Kidney (tissue), 14 donors: ENCODE results near the gene UPP2. TPM values are rescaled to one million over a fixed set of nuclear protein-coding genes. Genes with fewer than 3 reads are reported as not detected.

Experiments
- DNase-seq, 5 donors: peaks; one replicate each; pipeline ENCODE4 v3.0.0-alpha.2; 2013 to 2020
- FAIRE-seq: peaks from 2 replicates; lab custom pipeline; 2012; peaks lifted over from hg19 to GRCh38; lab: Jason Lieb, UNC
- H3K27ac ChIP-seq, 2 donors: one replicate each; pipeline ENCODE4 v1.7.0; 2013; ENCODE audit warnings: low read depth in 2 of 2, low read length in 2 of 2, inconsistent platforms in 1 of 2
- H3K27me3 ChIP-seq: one replicate; pipeline ENCODE4 v1.7.1; 2013; ENCODE audit warnings: low read length, inconsistent platforms; ENCODE audit not compliant: control insufficient read depth, insufficient read depth
- H3K36me3 ChIP-seq, 3 donors: one replicate each; pipeline versions ENCODE4 v1.7.0 to v1.7.1; 2013; ENCODE audit warnings: low read length in 3 of 3, control low read depth in 1 of 3, inconsistent platforms in 1 of 3; ENCODE audit not compliant: insufficient read depth in 3 of 3, control insufficient read depth in 2 of 3
- H3K4me1 ChIP-seq, 3 donors: one replicate each; pipeline versions ENCODE4 v1.7.0 to v1.7.1; 2013; ENCODE audit warnings: low read length in 3 of 3, inconsistent platforms in 1 of 3, low read depth in 1 of 3; ENCODE audit not compliant: control insufficient read depth in 2 of 3, insufficient read depth in 2 of 3
- H3K4me3 ChIP-seq, 3 donors: one replicate each; pipeline versions ENCODE4 v1.7.0 to v1.8.1; 2013; ENCODE audit warnings: low read length in 3 of 3, control low read depth in 1 of 3, inconsistent platforms in 1 of 3
- H3K9ac ChIP-seq, 3 donors: one replicate each; pipeline versions ENCODE4 v1.7.0 to v1.7.1; 2013; ENCODE audit warnings: low read length in 3 of 3, control low read depth in 1 of 3, inconsistent platforms in 1 of 3
- H3K9me3 ChIP-seq, 3 donors: one replicate each; pipeline versions ENCODE4 v1.7.0 to v1.7.1; 2013; ENCODE audit warnings: low read length in 3 of 3, control low read depth in 1 of 3, inconsistent platforms in 1 of 3; ENCODE audit not compliant: control insufficient read depth in 2 of 3, insufficient read depth in 1 of 3
- CTCF ChIP-seq: IDR thresholded peaks from 3 replicates; pipeline ENCODE4 v1.5.1; 2012; ENCODE audit warnings: mild to moderate bottlenecking, moderate library complexity, borderline replicate concordance; ENCODE audit not compliant: insufficient read depth; ENCODE audit errors: extremely low read depth
- intact Hi-C: fragments of 100-400 bp; cut with DNase I; formaldehyde crosslinking; loops from one replicate; pipeline ENCODE4 v1.11.1; 2022
- polyA plus RNA-seq: library from polyadenylated mRNA; stranded (reverse); fragments of 350-450 nt; fragmentation: Illumina TruSeq; extraction: RNeasy Lipid Tissue Mini Kit (QIAGEN cat#74804); gene quantifications from one replicate; pipeline ENCODE4 v1.2.3, GENCODE V29; 2014; ENCODE audit warnings: low read depth, low replicate concordance; ENCODE audit not compliant: insufficient read depth
- total RNA-seq: library from RNA; stranded (reverse); fragmentation: NEBNext Ultra II Directional; extraction: Animal tissue kit (Norgen Biotek cat#: 25700); gene quantifications from one replicate; pipeline ENCODE4 v1.2.1, GENCODE V29; 2021
- donor health status: control.
- donor health status: control.
- donor health status: control.
- donor health status: control.
- donor health status: control.
- donor health status: DM: yes; HTN: yes; CAD: no.
- donor health status: Normal renal cell carcinoma (clear cell type).

UPP2 gene
- total and polyA plus RNA-seq, 2 donors from 2014 or later: 0.19 to 20.9 TPM

DNA sequence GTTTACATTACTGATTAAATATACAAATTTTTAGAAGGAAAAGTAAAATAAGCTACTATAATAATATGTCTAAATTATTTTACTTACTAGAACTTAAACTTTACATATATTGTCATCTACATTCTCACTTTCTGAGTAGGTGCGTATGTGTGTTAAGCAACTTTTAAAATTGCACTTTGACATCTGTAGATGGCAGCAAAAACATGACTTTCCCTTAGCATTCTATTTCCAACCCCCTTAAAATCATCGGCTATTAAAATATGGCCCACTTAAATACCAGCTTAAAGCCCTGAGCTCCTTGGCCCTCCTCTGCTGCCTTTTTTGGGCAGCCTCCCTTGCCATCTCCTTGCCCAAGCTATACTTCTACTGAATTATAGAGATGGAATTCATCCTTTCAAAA lies 78.0 kb downstream of the UPP2 start:
- no peak overlapping the region for H3K27ac ChIP-seq
- H3K27me3 ChIP-seq: no peaks in the 10 kb centered on the region
- FAIRE-seq: peak; percentile 66
- H3K9me3 ChIP-seq: no peaks in the 10 kb centered on the region
- peak in 2 of 5 donors; percentile 35 for DNase-seq
- H3K9ac ChIP-seq: no peak overlapping the region
- no peak overlapping the region for H3K4me3 ChIP-seq
- intact Hi-C loops: no loop called here
- TF ChIP-seq CTCF: no peak
- peaks cover 2 to 7% (median 5%) of the 10 kb centered on the region in 3 donors for H3K4me1 ChIP-seq
- H3K36me3 ChIP-seq: no peaks in the 10 kb centered on the region

- TF ChIP-seq CTCF: no peak
- intact Hi-C loops: no loop called here
- peak overlapping the region in 1 of 2 donors; percentile 35 for H3K27ac ChIP-seq
- no peaks in the 10 kb centered on the region for H3K27me3 ChIP-seq
- no peak overlapping the region for H3K9ac ChIP-seq
- no peaks in the 10 kb centered on the region for H3K9me3 ChIP-seq
- peaks cover 2 to 7% (median 5%) of the 10 kb centered on the region in 3 donors for H3K4me1 ChIP-seq
- DNase-seq (no peak), FAIRE-seq (no peak)
- H3K4me3 ChIP-seq: no peak overlapping the region
- H3K36me3 ChIP-seq: no peaks in the 10 kb centered on the region
These were observed 79.5 kb downstream of the UPP2 start for GRCh38 chr2:158181171-158181570.

DNA sequence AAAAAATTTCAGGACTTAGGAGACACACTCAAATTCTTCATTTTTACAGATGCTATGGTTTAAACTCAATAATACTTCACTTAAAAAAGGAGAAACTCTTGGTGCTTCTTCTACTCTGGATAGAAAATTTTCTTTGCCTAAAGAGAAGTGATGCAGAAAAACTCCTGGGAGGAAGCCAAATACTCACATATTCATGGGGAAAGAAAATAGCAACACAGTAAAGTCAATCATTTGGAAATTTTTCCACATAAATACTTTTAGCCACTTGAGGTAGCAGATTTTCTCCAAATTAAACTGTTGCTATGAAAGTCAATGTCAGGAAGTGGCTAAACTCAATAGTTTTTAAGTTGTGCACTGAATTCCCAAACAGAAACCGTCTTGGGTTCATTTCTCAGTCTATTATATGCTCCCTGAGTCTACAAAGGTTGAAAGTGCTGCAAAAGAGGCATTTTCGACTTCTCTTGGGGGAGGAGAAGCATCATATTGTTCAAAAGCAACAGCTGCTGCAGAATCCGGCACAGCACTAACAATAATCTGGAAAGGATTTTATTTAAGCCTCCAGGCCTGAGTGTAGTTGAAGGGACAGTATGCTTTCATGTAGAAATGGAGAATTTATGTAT lies 81.1 kb downstream of the UPP2 start:
- Histone ChIP-seq H3K4me3 (no peak overlapping the region), H3K27ac (peak overlapping the region in 1 of 2 donors; percentile 39), H3K4me1 (peaks cover 2 to 7% (median 5%) of the 10 kb centered on the region in 3 donors), H3K9ac (no peak overlapping the region), H3K27me3 (no peaks in the 10 kb centered on the region), H3K36me3 (no peaks in the 10 kb centered on the region), H3K9me3 (no peaks in the 10 kb centered on the region)
- FAIRE-seq: peak; percentile 37
- no peak for TF ChIP-seq CTCF
- peak in 2 of 5 donors; percentile 21 to 41 for DNase-seq
- intact Hi-C loops: no loop called here
